ENCODE data around the gene KCTD21. TPM values are rescaled to one million over a fixed set of nuclear protein-coding genes. Genes with fewer than 3 reads are reported as not detected.

KCTD21 gene
- total RNA-seq, 2 experiments from 2014 or later = 4.1 to 5.2 TPM

- CTCF ChIA-PET = interaction anchor here (0.8 kb wide), 1 partner anchor 87 kb away, joined by 3 read pairs; no protein-coding TSS in a partner anchor
Observed at GRCh38 chr11:78132475-78132874, 56.0 kb downstream of the KCTD21 start.

GRCh38 chr11:78131956-78132355 lies 56.5 kb downstream of the KCTD21 start:
- H3K4me3 Mint-ChIP-seq = no peak overlapping the region
- intact Hi-C loops (cut with micrococcal nuclease) = no loop called here
- H3K9me3 Mint-ChIP-seq = no peaks in the 10 kb centered on the region
- H3K4me1 Mint-ChIP-seq (ENCODE audit: low read depth) = peaks cover 24% of the 10 kb centered on the region
- no peak overlapping the region for H3K27ac Mint-ChIP-seq
- ChIA-PET CTCF (interaction anchor here (0.8 kb wide), 1 partner anchor 86 kb away, joined by 3 read pairs; no protein-coding TSS in a partner anchor), POLR2A (no interaction called here)
- peaks cover 37% of the 10 kb centered on the region for H3K36me3 Mint-ChIP-seq (ENCODE audit: low read depth)
- ATAC-seq (no peak), DNase-seq (no peak)
- TF ChIP-seq CTCF (IDR thresholded peaks at IDR 0.05) = no peak
- H3K27me3 Mint-ChIP-seq = no peaks in the 10 kb centered on the region

More at GRCh38 chr11:78132475-78132874, 56.0 kb downstream of the KCTD21 start:
- no peak for ATAC-seq
- no peak overlapping the region for H3K27ac Mint-ChIP-seq
- no peak overlapping the region for H3K4me3 Mint-ChIP-seq
- H3K4me1 Mint-ChIP-seq (ENCODE audit: low read depth) = peaks cover 29% of the 10 kb centered on the region
- no peak for TF ChIP-seq CTCF (IDR thresholded peaks at IDR 0.05)
- intact Hi-C loops (cut with micrococcal nuclease) = no loop called here
- H3K9me3 Mint-ChIP-seq = no peaks in the 10 kb centered on the region
- POLR2A ChIA-PET = no interaction called here
- H3K36me3 Mint-ChIP-seq (ENCODE audit: low read depth) = peaks cover 42% of the 10 kb centered on the region
- no peak for DNase-seq
- H3K27me3 Mint-ChIP-seq = no peaks in the 10 kb centered on the region

- ATAC-seq = no peak
- DNase-seq = no peak
- Mint-ChIP-seq H3K27me3 (no peaks in the 10 kb centered on the region), H3K36me3 (ENCODE audit: low read depth) (peaks cover 18% of the 10 kb centered on the region), H3K27ac (no peak overlapping the region), H3K4me1 (ENCODE audit: low read depth) (peaks cover 15% of the 10 kb centered on the region), H3K4me3 (no peak overlapping the region), H3K9me3 (no peaks in the 10 kb centered on the region)
- intact Hi-C loops (cut with micrococcal nuclease) = no loop called here
- TF ChIP-seq CTCF (IDR thresholded peaks at IDR 0.05) = no peak
- CTCF ChIA-PET = no interaction called here
- POLR2A ChIA-PET = no interaction called here
Observed at GRCh38 chr11:78127403-78127802, 61.0 kb downstream of the KCTD21 start.

Other genes with a start within 250 kb of the KCTD21 start
- 10 to 100 TPM; 44.4 to 45.8 TPM for gene INTS4, start 194.0 kb downstream of the KCTD21 start, total RNA-seq
- gene KCTD14, start 165.3 kb downstream of the KCTD21 start, total RNA-seq = under 1 TPM in 1 of 2 experiments, not detected in 1; 0.16 TPM
- not detected for gene THRSP, start 124.8 kb downstream of the KCTD21 start, total RNA-seq
- 100 to 1,000 TPM; 169 to 179 TPM for gene NDUFC2, start 108.8 kb downstream of the KCTD21 start, total RNA-seq
- 10 to 100 TPM; 45.5 to 47.7 TPM for gene ALG8, start 49.0 kb downstream of the KCTD21 start, total RNA-seq
- gene USP35, start 293 bp upstream of the KCTD21 start, total RNA-seq = 1 to 10 TPM; 6.8 to 7.7 TPM
- gene GAB2, start 229.2 kb upstream of the KCTD21 start, total RNA-seq = 1 to 10 TPM; 1.4 to 1.8 TPM